ENCODE measurements around the gene TFDP2.
"Not testable (repeated sequence)": the region's sequence is repeated elsewhere in the genome, so short reads cannot be mapped to it uniquely, and the experiment has no call there.

TFDP2 gene

DNA sequence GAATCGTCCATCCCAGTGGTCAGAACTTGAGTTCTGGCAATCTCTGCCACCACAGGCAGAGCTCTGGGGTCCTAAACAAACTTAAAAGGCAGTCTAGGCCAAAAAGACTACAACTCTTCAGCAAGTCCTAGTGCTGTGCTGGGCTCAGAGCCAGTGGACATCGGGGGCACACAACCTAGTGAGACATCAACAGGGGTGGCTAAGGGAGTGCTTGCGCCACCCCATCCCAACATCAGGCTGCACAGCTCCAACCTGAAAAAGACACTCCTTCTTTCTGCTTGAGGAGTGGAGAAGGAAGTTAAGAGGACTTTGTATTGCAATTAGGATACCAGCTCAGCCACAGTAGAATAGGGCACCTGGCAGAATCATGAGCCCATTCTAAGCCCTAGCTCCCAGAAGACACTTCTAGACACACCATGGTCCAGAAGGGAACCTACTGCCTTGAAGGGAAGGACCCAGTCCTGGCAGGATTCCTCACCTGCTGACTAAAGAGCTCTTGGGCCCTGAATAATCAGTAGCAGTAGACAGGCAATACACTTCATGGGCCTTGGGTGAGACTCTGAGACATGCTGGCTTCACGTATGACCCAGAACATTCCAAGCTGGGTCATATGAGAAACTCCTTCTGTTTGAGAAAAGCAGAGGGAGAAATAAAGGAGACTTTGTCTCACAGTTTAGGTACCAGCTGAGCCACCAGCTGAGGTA, 72.0 kb downstream of the TFDP2 start:
- peaks cover 5% of the 10 kb centered on the region for H3K36me3 ChIP-seq (ENCODE audit: control insufficient read depth, low read length)
- H4K20me1 ChIP-seq (ENCODE audit: control insufficient read depth, insufficient read depth, low read depth, low read length) = no peaks in the 10 kb centered on the region
- no peak for TF ChIP-seq EZH2phosphoT487 (IDR thresholded peaks at IDR 0.05; ENCODE audit: borderline replicate concordance, low read length)
- TF ChIP-seq, protein P1, sequence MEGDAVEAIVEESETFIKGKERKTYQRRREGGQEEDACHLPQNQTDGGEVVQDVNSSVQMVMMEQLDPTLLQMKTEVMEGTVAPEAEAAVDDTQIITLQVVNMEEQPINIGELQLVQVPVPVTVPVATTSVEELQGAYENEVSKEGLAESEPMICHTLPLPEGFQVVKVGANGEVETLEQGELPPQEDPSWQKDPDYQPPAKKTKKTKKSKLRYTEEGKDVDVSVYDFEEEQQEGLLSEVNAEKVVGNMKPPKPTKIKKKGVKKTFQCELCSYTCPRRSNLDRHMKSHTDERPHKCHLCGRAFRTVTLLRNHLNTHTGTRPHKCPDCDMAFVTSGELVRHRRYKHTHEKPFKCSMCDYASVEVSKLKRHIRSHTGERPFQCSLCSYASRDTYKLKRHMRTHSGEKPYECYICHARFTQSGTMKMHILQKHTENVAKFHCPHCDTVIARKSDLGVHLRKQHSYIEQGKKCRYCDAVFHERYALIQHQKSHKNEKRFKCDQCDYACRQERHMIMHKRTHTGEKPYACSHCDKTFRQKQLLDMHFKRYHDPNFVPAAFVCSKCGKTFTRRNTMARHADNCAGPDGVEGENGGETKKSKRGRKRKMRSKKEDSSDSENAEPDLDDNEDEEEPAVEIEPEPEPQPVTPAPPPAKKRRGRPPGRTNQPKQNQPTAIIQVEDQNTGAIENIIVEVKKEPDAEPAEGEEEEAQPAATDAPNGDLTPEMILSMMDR (IDR thresholded peaks at IDR 0.05; ENCODE audit: low read depth, low read length, poor library complexity, severe bottlenecking) = no peak
- H3K9me2 ChIP-seq (replicated peaks; ENCODE audit: control insufficient read depth, low read length) = no peaks in the 10 kb centered on the region
- H3K27me3 ChIP-seq (ENCODE audit: control insufficient read depth, low read length) = no peaks in the 10 kb centered on the region
- H3F3A ChIP-seq (ENCODE audit: control insufficient read depth, insufficient read depth) = no peaks in the 10 kb centered on the region
- no peak overlapping the region for H3K27ac ChIP-seq (ENCODE audit: low read depth, low read length)
- 0 out of 2 replicates have a peak, but pooled peaks cover under 1% of the 10 kb centered on the region for H3K79me2 ChIP-seq (ENCODE audit: control insufficient read depth, low read length)
- no peak overlapping the region for H3K4me3 ChIP-seq (ENCODE audit: low read length)
- H3K4me1 ChIP-seq (ENCODE audit: control insufficient read depth, low read length) = no peaks in the 10 kb centered on the region
- no peaks in the 10 kb centered on the region for H3K9me3 ChIP-seq (ENCODE audit: control insufficient read depth, insufficient read depth, low read length)
- H3K4me2 ChIP-seq (ENCODE audit: low read length) = no peak overlapping the region

DNA sequence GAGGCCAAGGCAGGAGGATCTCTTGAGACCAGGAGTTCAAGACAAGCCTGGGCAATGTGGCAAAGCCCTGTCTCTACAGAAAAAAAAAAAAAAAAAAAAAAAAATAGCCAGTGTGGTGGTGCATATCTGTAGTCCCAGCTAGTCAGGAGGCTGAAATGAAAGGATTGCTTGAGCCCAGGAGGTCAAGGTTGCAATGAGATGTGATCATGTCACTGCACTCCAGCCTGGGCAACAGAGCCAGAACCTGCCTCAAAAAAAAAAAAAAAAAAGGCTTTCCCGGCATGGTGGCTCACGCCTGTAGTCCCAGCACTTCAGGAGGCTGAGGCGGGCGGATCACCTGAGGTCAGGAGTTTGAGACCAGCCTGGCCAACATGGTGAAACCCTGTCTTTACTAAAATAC, 73.7 kb downstream of the TFDP2 start:
- not testable (repeated sequence) for H4K20me1 ChIP-seq (ENCODE audit: control insufficient read depth, insufficient read depth, low read depth, low read length); H3K9me2 ChIP-seq (replicated peaks; ENCODE audit: control insufficient read depth, low read length); H3K9me3 ChIP-seq (ENCODE audit: control insufficient read depth, insufficient read depth, low read length); H3K27me3 ChIP-seq (ENCODE audit: control insufficient read depth, low read length); H3K4me2 ChIP-seq (ENCODE audit: low read length); H3K4me3 ChIP-seq (ENCODE audit: low read length); H3K36me3 ChIP-seq (ENCODE audit: control insufficient read depth, low read length); H3K27ac ChIP-seq (ENCODE audit: low read depth, low read length); H3K79me2 ChIP-seq (ENCODE audit: control insufficient read depth, low read length); H3F3A ChIP-seq (ENCODE audit: control insufficient read depth, insufficient read depth); H3K4me1 ChIP-seq (ENCODE audit: control insufficient read depth, low read length)

- Histone ChIP-seq H3K9me2 (replicated peaks; ENCODE audit: control insufficient read depth, low read length) (no peaks in the 10 kb centered on the region), H3K4me1 (ENCODE audit: control insufficient read depth, low read length) (no peaks in the 10 kb centered on the region), H3F3A (ENCODE audit: control insufficient read depth, insufficient read depth) (no peaks in the 10 kb centered on the region), H3K79me2 (ENCODE audit: control insufficient read depth, low read length) (no peaks in the 10 kb centered on the region), H3K4me3 (ENCODE audit: low read length) (no peak overlapping the region), H3K36me3 (ENCODE audit: control insufficient read depth, low read length) (peaks cover 4% of the 10 kb centered on the region), H3K27me3 (ENCODE audit: control insufficient read depth, low read length) (no peaks in the 10 kb centered on the region), H3K9me3 (ENCODE audit: control insufficient read depth, insufficient read depth, low read length) (no peaks in the 10 kb centered on the region), H3K4me2 (ENCODE audit: low read length) (no peak overlapping the region), H4K20me1 (ENCODE audit: control insufficient read depth, insufficient read depth, low read depth, low read length) (no peaks in the 10 kb centered on the region), H3K27ac (ENCODE audit: low read depth, low read length) (no peak overlapping the region)
- TF ChIP-seq, protein P1 (IDR thresholded peaks at IDR 0.05; ENCODE audit: low read depth, low read length, poor library complexity, severe bottlenecking) = no peak
- no peak for TF ChIP-seq EZH2phosphoT487 (IDR thresholded peaks at IDR 0.05; ENCODE audit: borderline replicate concordance, low read length)
Observed at GRCh38 chr3:142072816-142073215, 76.5 kb downstream of the TFDP2 start.

DNA sequence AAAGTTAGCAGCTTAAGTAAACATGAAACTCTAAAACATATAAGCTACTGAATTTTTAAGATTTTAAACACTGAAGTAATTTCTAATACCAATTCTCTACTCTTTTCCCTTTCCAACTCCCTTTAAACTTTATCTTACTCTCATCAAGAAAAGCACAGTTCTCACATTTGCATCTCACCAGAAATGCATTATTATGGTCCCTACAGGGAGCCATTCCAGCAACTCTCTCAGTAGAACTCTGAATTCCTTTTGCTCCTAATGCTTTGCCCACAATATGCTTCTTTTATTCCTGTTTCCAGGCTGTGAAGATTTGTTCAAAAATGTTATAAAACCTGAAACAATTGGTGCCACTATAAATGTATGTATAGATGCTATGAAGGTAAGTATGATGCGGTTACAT, 83.4 kb downstream of the TFDP2 start:
- Histone ChIP-seq H3K4me1 (ENCODE audit: control insufficient read depth, low read length) (peaks cover 6% of the 10 kb centered on the region), H3K4me2 (ENCODE audit: low read length) (no peak overlapping the region)
- TF ChIP-seq EZH2phosphoT487 (IDR thresholded peaks at IDR 0.05; ENCODE audit: borderline replicate concordance, low read length) = no peak
- TF ChIP-seq, protein P1 (IDR thresholded peaks at IDR 0.05; ENCODE audit: low read depth, low read length, poor library complexity, severe bottlenecking) = no peak

More for the DNA sequence above, 83.4 kb downstream of the TFDP2 start:
- Histone ChIP-seq H3K4me3 (ENCODE audit: low read length) (no peak overlapping the region), H3K9me2 (replicated peaks; ENCODE audit: control insufficient read depth, low read length) (no peaks in the 10 kb centered on the region), H3F3A (ENCODE audit: control insufficient read depth, insufficient read depth) (no peaks in the 10 kb centered on the region), H3K27ac (ENCODE audit: low read depth, low read length) (no peak overlapping the region), H3K9me3 (ENCODE audit: control insufficient read depth, insufficient read depth, low read length) (no peaks in the 10 kb centered on the region), H3K36me3 (ENCODE audit: control insufficient read depth, low read length) (no peaks in the 10 kb centered on the region), H3K27me3 (ENCODE audit: control insufficient read depth, low read length) (no peaks in the 10 kb centered on the region), H3K79me2 (ENCODE audit: control insufficient read depth, low read length) (no peaks in the 10 kb centered on the region), H4K20me1 (ENCODE audit: control insufficient read depth, insufficient read depth, low read depth, low read length) (no peaks in the 10 kb centered on the region)

Data from DOHH2 (cell line).